ENCODE data around the gene LRRC49.
"Not testable (repeated sequence)": the region's sequence is repeated elsewhere in the genome, so short reads cannot be mapped to it uniquely, and the experiment has no call there.

LRRC49 gene

DNA sequence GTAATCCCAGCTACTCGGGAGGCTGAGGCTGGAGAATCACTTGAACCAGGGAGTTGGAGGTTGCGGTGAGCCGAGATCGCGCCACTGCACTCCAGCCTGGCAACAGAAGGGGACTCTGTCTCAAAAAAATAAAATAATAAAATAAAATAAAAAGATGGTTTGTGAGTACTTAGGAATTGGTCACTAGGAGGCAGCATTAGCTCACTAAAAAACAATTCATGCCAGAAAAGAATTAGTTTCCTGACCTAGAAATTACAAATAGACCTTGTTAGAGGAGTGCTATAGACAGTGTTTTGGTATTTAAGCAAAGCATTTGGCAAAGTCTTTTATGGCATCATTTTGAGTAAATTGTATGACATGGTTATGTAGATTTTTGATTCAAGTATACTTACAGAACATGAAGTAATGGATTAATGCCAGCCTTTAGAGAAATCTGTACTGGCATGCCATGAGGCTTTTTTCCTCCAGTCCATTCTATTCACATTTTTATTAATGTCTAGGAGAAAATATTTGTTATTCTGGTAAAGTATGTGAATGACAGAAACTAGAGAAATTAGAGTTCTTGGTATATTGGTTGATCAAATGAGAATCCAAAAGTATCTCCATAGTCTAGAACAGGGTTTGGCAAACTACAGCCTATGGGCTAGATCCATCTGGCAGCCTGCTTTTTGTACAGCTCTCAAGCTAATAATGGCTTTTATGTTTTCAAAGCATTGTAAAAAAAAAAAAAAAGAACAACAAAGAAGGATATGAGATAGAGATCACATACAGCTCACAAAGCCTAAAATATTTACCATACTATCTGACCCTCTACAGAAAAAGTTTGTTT, 81.6 kb downstream of the LRRC49 start:
- no peak for DNase-seq (ENCODE audit: extremely low read depth in 1 of 2, low read depth in 1 of 2)

DNA sequence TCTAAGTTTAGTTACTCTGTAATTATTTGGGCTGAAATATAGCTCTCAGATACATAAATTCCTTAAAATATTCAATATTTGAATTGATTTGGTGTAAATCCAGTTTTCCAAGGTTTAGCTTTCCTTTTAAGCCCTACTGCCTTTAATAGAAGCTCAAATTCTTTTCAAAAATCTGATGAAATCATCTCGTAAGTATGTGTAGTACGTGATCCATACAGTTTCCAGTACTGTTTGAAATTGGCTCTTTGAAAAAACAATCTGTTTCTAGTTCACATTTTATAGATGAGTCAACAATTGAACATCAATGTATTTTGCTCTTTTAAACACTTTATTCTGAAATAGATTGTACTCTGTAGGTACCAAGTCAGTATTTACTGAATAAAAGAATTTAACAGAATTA, 84.2 kb downstream of the LRRC49 start:
- no peak for DNase-seq (ENCODE audit: extremely low read depth in 1 of 2, low read depth in 1 of 2)

DNA sequence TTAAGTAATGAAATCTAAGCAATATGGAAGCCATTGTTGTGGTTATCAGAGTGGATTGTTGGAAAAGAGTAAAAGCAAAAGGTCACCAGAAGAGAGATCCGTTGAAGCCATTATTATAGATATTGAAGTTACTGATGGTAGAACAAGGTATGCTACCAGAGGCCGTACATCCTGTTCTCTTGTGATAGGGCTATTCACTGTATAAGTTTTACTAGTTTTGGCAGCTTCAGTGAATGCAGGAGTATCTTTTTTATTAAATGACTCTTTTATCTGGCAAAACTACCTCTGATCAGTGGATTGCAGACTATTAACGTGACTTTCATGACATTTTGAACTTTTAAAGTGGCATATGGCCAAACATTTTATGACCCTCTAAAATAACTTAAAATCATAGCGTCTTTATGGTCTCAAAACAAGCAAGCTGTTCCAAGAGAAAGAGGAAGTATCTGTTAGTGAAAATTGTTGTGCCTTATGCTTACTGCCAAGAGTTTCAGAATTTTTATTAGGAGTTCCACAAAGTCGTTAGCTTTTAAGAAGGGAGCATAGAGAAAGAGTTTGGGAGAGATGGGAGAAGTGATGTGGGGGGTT, 102.9 kb downstream of the LRRC49 start:
- DNase-seq (ENCODE audit: extremely low read depth in 1 of 2, low read depth in 1 of 2) = no peak

DNA sequence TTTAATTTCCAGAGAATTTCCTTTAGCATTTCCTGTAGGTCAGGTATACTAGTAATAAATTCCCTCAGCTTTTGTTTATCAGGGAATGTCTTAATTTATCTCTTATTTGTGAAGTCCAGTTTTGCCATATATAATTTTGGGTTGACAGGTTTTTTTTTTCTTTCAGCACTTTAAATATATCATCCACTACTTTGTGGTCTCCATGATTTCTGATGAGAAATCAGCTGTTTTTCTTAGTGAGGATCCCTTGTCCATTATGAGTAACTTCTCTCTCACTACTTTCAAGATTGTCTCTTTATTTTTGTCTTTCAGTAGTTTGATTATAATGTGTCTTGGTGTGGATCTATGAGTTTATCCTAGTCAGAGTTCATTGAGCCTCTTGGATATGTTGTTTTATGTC, 105.7 kb downstream of the LRRC49 start:
- DNase-seq (ENCODE audit: extremely low read depth in 1 of 2, low read depth in 1 of 2) = no peak

DNA sequence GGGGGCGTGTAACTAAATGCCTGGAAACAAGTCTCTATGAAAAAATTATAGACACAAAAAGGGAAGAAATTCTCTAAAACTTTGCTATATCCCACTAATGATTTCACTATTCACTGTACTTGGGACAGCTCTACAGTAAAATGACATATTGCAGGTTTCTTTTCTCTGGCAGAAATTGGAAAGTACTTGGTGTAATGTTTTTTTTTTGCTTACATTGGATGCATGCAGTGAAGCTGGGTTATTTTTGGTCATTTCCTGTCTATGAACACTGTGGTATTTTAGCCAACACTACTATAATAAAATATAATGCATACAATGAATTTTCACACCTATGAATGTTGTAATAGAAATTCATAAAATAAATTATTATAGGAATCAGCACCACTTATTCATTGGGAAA, 109.7 kb downstream of the LRRC49 start:
- DNase-seq (ENCODE audit: extremely low read depth in 1 of 2, low read depth in 1 of 2) = no peak

DNA sequence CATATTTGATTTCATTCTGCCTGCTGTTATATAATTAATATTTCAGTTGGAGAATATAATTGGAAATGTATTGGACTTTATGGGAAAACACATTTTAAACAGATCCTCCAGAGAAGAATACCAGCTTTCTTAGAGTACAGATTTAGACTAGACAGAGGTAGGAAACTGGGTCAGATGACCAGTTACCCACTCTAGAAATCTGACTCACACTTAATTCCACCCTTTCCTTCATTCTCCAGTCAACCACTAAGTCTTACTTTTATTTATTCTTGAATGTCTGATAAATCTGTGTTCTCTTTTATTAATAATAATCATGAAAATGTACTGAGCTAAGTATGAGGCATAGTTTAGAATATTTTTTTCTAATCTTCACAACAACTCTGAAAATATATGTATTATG, 110.7 kb downstream of the LRRC49 start:
- DNase-seq (ENCODE audit: extremely low read depth in 1 of 2, low read depth in 1 of 2) = no peak

DNA sequence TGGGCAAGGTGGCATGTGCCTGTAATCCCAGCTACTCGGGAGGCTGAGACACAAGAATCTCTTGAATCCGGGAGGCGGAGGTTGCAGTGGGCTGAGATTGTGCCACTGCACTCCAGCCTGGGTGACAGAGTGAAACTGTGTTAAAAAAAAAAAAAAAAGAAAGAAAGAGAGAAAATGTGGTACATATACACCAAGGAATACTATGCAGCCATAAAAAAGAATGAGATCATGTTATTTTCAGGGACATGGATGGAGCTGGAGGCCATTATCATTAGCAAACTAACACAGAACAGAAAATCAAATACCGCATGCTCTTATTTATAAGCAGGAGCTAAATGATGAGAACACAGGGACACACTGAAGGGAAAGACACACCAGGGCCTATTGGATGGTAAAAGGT, 111.9 kb downstream of the LRRC49 start:
- DNase-seq (ENCODE audit: extremely low read depth in 1 of 2, low read depth in 1 of 2) = not testable (repeated sequence)

DNA sequence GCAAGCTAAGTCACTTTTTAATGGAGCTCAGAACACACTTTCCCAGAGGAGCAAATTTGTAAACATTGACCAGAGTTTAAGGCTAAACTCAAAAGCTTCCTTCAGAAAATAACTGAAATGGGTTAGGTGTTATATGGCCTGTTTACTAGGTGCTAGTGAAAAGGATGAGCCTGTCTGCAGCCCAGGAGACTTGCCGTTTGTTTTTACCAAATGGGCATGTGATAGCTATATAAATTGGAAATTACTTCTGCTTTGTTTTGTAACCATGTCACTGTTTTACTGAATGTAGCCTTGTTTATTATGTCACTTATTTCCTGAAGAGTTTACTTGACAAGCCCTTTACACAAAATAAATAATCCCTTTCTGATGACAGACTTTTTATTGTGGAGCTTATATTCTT, 113.3 kb downstream of the LRRC49 start:
- no peak for DNase-seq (ENCODE audit: extremely low read depth in 1 of 2, low read depth in 1 of 2)

DNA sequence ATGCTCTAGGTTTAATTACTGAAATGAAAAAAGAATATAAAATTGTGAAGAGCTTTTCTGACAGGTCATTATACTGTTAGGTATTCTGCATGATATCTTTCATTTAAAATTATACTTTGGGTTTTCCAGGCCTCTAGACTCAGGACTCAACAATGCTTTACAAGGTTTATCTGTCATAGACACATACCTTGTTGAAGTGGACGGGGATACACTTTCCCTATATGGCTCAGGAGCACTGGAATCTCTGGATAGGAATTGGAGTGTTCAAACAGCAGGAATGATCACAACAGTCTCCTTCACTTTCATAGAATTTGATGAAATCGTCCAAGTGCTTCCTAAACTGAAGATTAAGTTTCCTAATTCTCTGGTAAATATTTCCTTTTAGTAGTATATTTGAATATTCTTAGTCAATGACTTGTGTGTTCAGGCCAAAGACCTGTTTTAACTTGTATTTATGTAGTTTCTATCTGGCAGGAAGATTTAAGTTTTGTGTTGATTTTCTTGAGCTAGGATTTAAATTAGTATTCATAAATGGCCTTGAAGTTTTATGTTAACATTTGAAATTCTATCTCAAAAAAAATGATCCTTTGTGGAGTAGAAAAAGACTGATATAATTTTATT, 115.7 kb downstream of the LRRC49 start:
- no peak for DNase-seq (ENCODE audit: extremely low read depth in 1 of 2, low read depth in 1 of 2)

DNA sequence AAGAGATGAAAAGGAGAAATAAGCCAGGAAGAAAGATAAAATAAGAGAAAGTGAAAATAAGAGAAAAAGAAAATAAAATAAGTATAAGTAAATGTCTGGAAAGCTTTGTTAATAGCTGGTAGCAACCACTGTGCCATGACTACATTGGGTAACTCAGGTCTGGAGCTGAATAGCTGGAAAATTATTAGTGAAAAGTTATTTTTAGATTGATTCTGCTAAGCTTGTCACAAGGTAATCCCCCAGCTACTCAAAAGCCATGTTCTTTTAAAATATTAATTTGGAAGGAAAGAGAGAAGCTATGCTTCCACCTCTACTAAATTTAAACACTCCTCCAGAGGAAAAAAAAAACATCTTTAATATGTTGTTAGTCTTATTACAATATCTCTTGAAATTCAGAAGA, 117.8 kb downstream of the LRRC49 start:
- no peak for DNase-seq (ENCODE audit: extremely low read depth in 1 of 2, low read depth in 1 of 2)

DNA sequence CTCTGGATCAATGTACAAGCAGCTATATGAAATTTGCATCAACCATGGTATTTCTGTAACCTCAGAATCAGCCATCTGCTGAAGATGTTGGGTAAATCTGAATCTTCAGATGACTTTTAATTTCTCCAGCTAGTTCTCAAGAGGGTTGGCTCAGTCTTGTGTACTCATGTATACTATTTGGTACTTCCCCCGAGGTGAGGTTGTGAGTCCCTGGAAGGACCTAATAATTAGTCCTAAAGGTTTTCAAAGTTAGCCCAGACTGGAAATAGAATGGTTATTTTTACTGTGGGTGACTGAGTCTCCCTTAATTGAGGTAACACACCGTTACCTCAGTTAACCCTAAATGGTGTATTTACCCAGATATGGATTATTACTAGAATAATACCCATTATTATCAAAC, 118.4 kb downstream of the LRRC49 start:
- no peak for DNase-seq (ENCODE audit: extremely low read depth in 1 of 2, low read depth in 1 of 2)

DNA sequence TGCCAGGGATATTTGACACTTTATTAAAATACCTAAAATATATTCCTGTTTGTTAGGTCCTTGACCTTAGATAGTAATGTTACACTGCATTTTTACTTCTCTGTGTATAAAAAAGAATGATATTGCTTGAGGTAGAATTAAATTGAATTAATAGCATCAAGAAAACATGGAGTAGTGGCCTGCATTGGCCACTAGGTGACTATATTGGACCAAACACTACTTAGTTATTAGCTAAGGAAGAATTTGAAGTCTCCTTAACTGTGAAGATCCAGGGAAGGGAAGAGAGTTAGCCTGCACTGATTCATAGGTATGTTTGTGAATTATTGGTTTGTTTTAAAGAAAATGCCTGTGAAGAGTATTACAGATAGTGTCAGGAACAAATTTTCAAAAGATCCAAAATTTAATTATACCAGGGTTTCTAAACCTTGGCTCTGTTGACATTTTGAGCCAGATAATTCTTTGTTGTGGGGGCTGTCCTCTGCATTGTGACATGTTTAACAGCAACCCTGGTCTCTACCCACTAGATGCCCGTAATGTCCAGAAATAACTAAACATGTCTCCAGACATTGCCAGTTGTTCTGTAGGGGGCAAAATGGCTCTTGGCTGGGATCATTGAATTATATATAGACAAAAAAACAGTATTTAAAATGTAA, 119.0 kb downstream of the LRRC49 start:
- DNase-seq (ENCODE audit: extremely low read depth in 1 of 2, low read depth in 1 of 2) = no peak

DNA sequence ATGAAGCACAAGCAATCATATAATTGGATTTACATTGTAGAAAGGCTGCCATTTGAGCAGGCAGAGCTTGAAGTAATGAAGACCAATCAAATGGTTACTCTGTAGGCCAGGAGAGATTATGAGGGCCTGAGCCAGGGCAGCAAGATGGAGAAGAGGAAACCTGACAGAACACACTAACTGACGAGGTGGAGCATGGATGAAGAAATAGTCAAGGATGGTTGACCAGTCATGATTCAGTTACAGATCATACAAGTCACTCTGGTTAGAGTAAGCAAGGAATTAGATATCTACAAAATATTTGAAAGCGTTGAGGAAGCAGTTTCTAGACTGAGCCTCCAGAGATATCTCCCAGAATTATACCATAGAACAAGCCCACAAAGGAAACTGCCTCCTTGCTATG, 120.8 kb downstream of the LRRC49 start:
- no peak for DNase-seq (ENCODE audit: extremely low read depth in 1 of 2, low read depth in 1 of 2)

DNA sequence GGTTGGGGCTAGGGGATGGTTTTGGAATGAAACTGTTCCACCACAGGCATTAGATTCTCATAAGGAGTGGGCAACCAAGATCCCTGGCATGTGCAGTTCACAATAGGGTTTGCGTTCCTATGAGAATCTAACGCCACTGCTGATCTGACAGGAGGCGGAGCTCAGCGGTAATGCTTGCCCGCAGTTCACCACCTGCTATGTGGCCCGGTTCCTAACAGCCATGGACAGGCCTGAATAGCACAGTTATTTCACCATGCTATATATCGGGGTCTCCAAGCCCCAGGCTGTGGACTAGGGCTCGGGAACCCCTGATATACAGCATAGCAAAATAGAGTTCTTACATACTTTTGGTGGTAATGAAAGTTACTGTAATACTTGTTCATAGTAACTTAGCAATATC, 122.7 kb downstream of the LRRC49 start:
- DNase-seq (ENCODE audit: extremely low read depth in 1 of 2, low read depth in 1 of 2) = no peak

DNA sequence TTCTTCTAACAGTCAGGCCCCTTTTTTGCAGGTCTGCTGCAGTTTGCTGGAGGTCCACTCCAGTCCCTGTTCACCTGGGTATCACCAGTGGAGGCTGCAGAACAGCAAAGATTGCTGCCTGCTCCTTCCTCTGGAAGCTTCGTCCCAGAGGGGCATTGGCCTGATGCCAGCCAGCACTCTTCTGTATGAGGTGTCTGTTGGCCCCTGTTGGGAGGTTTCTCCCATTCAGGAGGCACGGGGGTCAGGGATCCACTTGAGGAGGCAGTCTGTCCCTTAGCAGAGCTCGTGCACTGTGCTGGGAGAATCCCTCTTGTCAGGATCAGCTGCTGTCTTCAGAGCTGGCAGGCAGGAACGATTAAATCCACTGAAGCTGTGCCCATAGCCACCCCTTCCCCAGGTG, 138.6 kb downstream of the LRRC49 start:
- DNase-seq (ENCODE audit: extremely low read depth in 1 of 2, low read depth in 1 of 2) = not testable (repeated sequence)

DNA sequence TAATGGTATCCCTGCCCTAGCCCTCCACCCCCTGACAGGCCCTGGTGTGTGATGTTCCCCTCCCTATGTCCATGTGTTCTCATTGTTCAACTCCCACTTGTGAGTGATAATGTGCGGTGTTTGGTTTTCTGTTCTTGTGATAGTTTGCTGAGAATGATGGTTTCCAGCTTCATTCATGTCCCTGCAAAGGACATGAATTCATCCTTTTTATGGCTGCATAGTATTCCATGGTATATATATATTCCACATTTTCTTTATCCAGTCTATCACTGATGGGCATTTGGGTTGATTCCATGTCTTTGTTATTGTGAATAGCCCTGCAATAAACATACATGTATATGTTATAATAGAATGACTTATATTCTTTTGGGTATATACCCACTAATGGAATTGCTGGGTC, 142.9 kb downstream of the LRRC49 start:
- not testable (repeated sequence) for DNase-seq (ENCODE audit: extremely low read depth in 1 of 2, low read depth in 1 of 2)

DNA sequence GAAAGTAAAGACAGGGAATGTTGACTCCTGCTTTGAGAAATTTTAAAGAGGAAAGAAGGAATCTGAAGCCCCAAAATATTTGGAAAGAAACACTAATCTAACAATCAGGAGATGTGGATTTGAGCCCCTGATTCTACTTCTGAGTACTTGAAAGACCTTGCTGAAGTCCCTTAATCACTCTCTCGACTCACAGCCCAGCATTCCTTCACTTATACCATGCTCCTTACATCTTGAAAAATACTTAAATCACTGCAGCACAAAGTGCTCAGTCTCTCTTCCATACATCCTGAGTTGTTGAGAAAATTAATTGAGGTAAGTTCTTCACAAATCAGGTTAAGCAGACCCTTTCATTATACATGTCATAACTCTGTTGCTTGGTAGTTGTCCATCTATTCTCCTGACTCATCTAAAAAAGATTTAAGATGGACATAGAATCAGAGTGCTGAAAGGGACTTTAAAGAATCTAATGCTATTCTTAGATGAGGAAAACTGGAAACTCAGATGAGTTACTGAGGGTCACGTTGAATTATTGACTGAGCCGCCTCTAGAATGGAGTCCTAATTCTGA, 149.8 kb downstream of the LRRC49 start:
- DNase-seq (ENCODE audit: extremely low read depth in 1 of 2, low read depth in 1 of 2) = no peak

DNA sequence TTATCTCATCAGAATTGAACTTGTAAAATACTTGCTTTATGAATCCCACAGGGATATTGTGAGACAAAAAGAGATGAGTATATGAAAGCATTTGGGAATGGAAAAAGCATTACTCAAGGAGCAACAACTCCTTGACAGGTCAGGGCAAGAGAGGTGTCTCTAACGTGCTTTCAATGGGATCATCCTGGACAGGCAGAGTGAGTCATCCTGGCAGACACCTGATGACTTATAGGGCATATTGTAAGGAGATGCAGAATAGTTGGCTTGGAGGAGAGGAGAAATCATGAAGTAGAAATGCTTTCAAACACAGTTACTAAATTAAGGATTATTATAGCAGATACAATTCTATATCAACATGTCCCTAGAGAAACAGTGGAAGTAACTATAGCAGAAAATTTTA, 150.7 kb downstream of the LRRC49 start:
- DNase-seq (ENCODE audit: extremely low read depth in 1 of 2, low read depth in 1 of 2) = no peak

DNA sequence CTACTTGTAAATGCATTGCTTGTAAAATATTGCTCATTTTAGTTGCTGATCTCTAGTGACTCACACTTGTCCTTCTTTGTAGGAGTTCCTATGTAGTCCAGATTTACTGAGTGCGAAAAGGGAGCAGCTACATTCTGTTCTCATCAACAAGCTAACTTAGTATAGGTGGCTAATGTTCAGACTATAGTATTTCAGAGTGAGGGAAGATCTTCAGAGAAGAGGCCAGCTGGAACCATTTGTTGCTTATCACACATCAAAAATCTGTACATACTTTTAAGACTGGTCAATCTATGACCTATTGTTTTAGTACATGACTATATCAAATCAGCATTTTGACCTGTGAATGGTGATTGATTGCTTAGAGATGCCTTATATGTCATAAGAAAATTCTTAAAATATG, 151.4 kb downstream of the LRRC49 start:
- no peak for DNase-seq (ENCODE audit: extremely low read depth in 1 of 2, low read depth in 1 of 2)

DNA sequence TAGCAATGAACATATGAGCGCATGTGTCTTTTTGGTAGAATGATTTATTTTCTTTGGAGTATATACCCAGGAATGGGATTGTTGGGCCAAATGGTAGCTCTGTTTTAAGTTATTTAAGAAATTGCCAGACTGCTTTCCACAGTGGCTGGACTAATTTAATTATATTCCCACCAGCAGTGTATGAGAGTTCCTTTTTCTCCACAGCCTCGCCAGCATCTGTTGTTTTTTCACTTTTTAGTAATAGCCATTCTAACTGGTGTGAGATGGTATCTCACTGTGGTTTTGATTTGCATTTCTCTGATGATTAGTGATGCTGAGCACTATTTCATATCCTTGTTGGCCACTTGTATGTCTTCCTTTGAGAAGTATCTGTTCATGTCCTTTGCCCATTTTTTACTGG, 153.5 kb downstream of the LRRC49 start:
- DNase-seq (ENCODE audit: extremely low read depth in 1 of 2, low read depth in 1 of 2) = not testable (repeated sequence)

DNA sequence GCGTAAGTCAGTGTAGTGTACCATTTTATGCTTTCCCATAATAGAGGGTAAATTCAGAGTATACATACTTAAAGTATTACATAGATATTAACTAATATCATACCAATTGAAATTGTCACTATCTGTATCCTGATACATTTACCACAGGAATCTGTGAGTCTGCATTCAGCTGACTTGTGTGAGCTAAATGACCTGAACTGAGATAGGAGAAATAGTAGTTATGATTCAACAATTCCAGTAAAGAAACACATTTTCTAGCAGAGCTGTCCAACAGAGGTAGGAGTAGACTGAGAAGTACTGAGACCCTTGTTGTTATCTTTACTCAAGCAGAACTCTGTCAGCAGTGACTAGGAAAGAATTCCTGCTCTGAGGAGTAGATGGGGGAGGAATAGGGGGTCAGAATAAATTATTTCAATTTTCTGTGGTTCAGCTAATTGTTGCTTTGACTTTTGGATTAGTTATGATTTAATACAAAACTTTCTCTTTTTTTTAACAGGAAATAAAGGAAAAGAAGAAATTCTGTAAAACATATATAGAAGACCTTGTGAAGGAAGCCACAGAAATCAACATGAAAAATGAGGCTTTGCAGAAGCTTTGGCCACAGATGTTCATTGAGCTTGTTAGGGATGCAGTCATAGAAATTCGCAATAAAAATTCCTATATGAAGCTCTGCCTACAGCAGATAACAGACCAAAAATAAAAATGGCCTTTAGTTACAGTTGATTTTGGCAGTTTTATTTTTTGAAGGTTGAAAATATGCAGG, 156.5 kb downstream of the LRRC49 start:
- DNase-seq (ENCODE audit: extremely low read depth in 1 of 2, low read depth in 1 of 2) = no peak

Data from activated CD8-positive, alpha-beta memory T cell treated with anti-CD3 and anti-CD28 coated beads for 1 hour (primary cell).